SW480 (cell line): ENCODE results near the gene DROSHA.

Source experiments
- DNase-seq: peaks from one replicate; pipeline ENCODE4 v3.0.0-alpha.2; 2016; ENCODE audit warnings: low spot score

The DROSHA gene

GRCh38 chr5:31469886-31470285, 62.0 kb downstream of the DROSHA start:
- DNase-seq = no peak

GRCh38 chr5:31469466-31469865, 62.4 kb downstream of the DROSHA start:
- no peak for DNase-seq

- no peak for DNase-seq
Measured at GRCh38 chr5:31465291-31465690, 66.6 kb downstream of the DROSHA start.

GRCh38 chr5:31464081-31464480, 67.8 kb downstream of the DROSHA start:
- DNase-seq = no peak

- no peak for DNase-seq
Measured at GRCh38 chr5:31463351-31463750, 68.5 kb downstream of the DROSHA start.

GRCh38 chr5:31459594-31459993, 72.3 kb downstream of the DROSHA start:
- DNase-seq = no peak

- DNase-seq = no peak
Measured at GRCh38 chr5:31455172-31455571, 76.7 kb downstream of the DROSHA start.

- DNase-seq = no peak
Measured at GRCh38 chr5:31453522-31453921, 78.4 kb downstream of the DROSHA start.

GRCh38 chr5:31452314-31452713, 79.6 kb downstream of the DROSHA start:
- no peak for DNase-seq

GRCh38 chr5:31449962-31450361, 81.9 kb downstream of the DROSHA start:
- DNase-seq = no peak

GRCh38 chr5:31449174-31449573, 82.7 kb downstream of the DROSHA start:
- DNase-seq = no peak

- DNase-seq = no peak
Measured at GRCh38 chr5:31445041-31445600, 86.8 kb downstream of the DROSHA start.

GRCh38 chr5:31443572-31443971, 88.3 kb downstream of the DROSHA start:
- no peak for DNase-seq

GRCh38 chr5:31442058-31442745, 89.7 kb downstream of the DROSHA start:
- no peak for DNase-seq

GRCh38 chr5:31436851-31437250, 95.0 kb downstream of the DROSHA start:
- DNase-seq = no peak

GRCh38 chr5:31435730-31436129, 96.2 kb downstream of the DROSHA start:
- no peak for DNase-seq

- DNase-seq = no peak
Measured at GRCh38 chr5:31434898-31435297, 97.0 kb downstream of the DROSHA start.

- DNase-seq = no peak
Measured at GRCh38 chr5:31433229-31433628, 98.7 kb downstream of the DROSHA start.

- no peak for DNase-seq
Measured at GRCh38 chr5:31427724-31428309, 104.1 kb downstream of the DROSHA start.

- DNase-seq = no peak
Measured at GRCh38 chr5:31427013-31427723, 104.7 kb downstream of the DROSHA start.

- DNase-seq = no peak
Measured at GRCh38 chr5:31421806-31422586, 109.9 kb downstream of the DROSHA start.

- DNase-seq = no peak
Measured at GRCh38 chr5:31417512-31417911, 114.4 kb downstream of the DROSHA start.
